Cerebellar cortex (tissue), 1 donor: ENCODE data around the gene CEND1.

Source experiments
- DNase-seq: peaks from one replicate; pipeline ENCODE4 v3.0.0-alpha.2; 2015; ENCODE audit warnings: low spot score

The CEND1 gene

DNA sequence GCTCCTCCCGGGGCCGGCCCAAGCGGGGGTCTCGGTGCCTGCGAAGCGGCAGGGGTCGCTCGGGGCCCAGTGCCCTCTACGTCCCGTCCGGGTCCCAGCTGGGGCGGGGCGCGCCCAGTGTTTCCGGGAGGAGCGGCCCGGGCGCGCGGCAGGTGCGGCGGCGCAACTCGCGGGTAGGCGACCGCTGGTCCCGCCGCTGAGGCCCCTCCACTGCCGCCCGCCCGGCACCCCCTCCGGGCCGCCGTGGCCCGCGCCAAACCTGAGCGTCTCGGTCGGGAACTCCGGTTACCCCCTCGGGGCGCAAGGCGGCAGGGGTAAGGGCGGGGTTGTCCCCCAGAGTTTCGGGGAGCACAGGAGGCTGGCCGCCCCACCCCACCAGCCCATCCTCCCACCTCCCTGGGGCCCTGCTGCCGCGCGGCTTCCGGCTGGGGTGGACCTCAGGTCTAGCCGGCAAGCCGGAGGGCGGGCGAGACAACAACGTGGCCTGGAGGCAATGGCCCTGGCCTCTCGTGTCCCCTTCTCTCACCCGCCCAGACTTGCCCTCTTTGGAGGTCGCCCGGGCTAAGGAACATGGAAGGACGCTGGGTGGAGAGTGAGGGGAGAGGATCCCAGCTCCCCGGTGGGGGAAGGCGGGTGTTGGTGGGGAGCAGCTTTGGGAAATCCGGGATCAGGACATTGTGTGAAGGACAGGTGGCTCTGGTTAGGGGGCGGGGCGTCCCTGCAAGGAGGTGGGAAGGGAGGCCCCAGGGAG is 37.4 kb upstream of the CEND1 start:
- no peak for DNase-seq

DNA sequence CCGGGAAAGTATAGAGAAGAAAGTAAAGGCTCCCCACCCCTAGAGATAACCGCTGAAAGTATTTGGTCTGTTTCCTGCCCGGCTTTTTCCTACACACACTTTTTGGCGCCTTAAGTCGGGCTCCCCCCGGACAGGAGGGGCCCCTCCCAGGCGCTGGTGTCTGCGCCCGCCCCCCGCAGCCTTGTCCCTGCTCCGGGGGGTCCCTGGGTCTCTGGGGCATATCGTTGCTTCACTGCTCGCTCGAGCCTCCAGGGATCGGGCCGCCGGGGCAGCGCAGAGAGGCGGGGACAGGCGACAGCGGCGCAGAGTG is 36.9 kb upstream of the CEND1 start:
- DNase-seq, result no peak

- no peak for DNase-seq
These were observed 36.3 kb upstream of the CEND1 start for GRCh38 chr11:826227-826621.

DNA sequence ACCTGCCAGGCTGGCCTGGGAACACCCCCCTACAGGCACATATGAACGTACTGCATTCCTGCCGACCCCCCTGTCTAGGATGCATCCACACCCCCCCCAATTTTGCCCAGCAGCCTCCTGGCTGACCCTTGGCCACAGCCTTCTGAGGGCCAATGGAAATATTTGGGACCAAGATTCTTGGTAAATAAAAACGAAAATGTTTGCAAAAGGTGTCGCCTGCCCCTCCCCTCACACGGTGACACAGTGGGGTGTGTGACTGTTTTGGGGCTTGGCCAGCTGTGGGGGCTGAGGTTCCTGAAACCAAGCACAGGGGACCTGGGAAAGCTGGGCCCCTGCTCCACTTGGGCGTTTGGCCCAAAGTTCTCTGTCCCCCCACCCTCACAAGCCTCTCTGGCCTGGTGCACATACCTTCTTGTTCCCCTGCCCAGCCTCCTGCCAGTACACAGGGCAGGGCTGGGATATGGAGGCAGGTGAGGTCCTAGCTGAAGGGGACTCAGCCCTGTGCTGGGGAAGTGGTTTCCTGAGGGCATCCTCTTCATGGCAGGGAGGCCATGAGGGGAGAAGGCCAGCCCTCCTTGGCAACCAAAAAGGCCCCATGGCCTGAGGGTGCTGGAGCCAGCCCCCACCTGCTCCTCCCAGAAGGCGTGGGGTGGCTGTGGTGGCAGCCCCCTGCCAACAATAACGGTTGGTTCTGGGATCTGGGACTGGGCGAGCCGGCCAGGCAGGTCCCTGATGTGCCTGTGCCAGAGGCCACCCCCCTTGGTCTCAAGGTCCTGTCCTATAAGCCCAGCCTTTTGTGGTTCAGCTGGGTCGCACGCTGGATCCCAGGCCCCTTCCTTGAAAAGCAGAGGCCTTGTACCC is 35.7 kb upstream of the CEND1 start:
- DNase-seq, result no peak

- no peak for DNase-seq
These were observed 35.1 kb upstream of the CEND1 start for GRCh38 chr11:824942-825341.

DNA sequence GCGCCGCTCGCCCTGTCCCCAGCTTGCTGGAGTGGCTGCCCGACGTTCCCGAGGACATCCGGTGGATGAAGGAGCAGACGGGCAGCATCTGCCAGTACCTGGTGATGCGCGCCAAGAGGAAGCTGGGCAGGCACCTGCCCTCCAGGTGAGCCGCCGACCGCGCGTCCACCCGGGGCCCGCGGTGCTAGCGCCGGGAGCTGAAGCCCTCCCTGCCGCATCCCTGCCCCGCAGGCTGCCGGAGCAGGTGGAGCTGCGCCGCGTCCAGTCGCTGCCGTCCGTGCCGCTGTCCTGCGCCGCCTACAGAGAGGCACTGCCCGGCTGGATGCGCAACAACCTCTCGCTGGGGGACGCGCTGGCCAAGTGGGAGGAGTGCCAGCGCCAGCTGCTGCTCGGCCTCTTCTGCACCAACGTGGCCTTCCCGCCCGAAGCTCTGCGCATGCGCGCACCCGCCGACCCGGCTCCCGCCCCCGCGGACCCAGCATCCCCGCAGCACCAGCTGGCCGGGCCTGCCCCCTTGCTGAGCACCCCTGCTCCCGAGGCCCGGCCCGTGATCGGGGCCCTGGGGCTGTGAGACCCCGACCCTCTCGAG is 34.5 kb upstream of the CEND1 start:
- DNase-seq, result no peak

DNA sequence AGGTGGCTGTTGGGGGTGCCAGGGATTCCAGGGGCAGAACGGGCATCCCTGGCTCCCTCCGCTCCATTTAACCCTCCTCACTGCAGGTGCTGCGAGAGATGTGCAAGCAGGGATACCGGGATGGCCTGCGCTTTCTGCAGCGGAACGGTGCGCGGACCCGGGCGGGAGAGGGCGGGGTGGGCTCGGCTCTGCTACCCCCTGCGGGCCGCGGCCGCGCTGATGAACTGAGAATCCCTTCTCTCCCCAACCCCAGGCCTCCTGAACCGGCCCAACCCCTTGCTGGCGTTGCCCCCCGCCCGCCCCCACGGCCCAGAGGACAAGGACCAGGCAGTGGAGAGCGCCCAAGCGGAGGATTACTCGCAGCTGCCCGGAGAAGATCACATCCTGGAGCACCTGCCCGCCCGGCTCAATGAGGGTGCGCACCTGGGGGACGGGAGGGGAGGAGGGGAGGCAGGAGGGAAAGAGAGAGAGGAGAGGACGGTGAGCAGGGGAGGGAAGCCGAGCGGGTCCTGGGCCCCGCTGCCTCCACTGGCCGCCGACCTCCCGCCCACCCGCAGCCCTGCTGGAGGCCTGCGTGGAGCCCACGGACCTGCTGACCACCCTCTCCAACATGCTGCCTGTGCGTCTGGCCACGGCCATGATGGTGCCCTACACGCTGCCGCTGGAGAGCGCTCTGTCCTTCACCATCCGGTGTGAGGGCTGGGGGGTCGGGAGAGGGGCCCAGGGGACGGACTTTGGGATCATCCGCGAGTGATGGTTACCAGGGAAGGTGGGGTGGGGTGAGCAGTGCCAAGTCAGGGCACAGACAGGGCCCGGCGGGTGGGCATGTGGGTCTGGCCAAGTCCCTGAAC is 33.8 kb upstream of the CEND1 start:
- no peak for DNase-seq

- DNase-seq, result no peak
These were observed 31.9 kb upstream of the CEND1 start for GRCh38 chr11:821512-822371.

DNA sequence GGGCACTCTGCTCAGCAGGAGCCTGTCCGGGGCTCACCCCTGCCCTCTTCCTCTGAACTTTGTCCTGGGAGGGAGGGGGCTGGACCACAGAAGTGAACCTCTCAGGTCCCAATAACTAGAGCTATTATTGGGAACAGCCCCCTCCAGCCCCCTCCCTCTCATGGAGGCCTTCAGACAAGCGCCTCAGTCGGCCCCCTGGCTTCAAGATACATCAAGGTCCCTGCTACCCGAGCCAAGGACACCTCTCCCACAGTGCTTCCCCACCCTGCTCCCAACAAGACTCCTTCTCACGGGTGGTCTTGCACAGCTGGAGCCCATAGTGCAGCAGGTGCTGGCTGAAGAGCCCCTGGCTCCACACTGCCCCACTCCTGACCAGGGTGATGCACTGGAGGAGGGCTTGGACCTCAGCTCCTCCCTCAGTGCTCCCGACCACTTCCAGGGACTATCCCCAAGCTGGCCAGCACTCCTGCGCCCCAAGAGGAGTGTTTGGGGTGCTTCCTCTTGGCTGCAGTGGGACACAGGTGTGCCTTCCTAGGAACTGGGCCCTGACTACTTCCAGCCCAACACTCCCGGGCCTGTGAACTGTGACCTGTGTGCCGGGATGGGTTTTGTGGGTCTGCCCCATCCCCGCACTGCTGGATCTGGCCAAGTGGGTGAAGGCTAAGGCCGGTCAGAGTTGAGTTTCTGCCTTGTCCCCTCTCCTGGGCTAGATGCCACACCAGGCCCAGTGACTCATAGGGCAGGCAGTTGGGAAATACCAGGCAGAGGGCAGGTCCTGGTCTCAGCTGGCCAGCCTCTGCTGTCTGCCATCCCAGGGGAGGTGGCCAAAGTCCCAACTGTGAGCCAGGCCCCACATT is 31.0 kb upstream of the CEND1 start:
- no peak for DNase-seq

DNA sequence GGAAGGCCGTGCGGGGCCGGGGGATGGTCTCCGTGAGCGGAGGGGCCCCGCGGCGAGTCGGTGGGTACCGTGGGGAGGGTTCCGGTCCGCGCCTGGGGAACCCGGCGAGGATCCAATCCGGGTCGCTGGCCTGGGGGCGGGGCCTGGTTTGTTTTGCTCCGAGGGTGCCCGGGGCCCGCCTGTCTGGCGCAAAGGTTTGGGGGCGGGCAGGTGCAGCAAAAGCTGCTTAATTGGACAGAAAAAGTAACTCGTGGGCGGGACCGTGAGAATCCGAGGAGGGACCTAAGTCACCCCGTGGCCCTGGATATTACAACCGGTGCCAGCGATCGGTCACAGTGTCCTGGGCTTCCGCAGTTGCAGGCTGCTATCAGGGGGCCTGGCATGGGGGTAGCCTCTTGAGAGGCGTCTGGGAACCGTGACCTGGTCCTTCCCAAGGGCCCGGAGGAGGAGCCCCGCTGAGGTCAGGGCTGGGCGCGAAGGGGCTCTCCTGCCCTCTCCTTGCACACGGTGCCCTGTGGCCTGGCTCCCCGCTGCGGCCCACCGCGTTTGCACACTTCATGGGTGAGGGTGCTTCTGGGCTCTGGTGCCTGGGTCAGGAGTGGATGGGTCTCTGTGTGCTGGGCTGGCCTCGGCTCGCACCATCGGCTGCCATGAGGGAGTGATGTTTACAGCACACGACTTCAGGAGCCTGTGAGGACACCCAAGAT is 30.2 kb upstream of the CEND1 start:
- DNase-seq, result peak; percentile 86

- peak; percentile 89 for DNase-seq
These were observed 29.4 kb upstream of the CEND1 start for GRCh38 chr11:819129-819931.

- peak; percentile 66 for DNase-seq
These were observed 28.7 kb upstream of the CEND1 start, which contains the start of gene PNPLA2 for GRCh38 chr11:818396-819128. Gene PNPLA2 (plus strand): TSS chr11:818914. CDS start chr11:819719, 805 bp downstream.

GRCh38 chr11:816433-816779 is 26.5 kb upstream of the CEND1 start:
- peak; percentile 81 for DNase-seq

- no peak for DNase-seq
These were observed 26.0 kb upstream of the CEND1 start for GRCh38 chr11:815675-816432.

GRCh38 chr11:813456-814096 is 23.7 kb upstream of the CEND1 start:
- DNase-seq, result no peak

DNA sequence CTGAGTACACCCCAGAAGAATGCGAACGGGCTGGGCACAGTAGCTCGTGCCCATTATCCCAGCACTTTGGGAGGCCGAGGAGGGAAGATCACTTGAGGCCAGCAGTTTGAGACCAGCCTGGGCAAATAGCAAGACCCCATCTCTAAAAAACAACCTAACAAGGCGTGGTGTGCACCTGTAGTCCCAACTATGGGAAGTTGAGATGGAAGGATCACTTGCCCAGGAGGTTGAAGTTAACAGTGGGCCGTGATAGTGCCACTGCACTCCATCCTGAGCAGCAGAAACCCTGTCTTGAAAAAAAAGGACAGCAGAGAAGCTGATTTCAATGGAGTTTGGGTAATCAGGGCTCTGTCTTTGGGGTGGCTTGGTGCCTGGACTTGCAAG is 23.2 kb upstream of the CEND1 start:
- DNase-seq, result no peak

DNA sequence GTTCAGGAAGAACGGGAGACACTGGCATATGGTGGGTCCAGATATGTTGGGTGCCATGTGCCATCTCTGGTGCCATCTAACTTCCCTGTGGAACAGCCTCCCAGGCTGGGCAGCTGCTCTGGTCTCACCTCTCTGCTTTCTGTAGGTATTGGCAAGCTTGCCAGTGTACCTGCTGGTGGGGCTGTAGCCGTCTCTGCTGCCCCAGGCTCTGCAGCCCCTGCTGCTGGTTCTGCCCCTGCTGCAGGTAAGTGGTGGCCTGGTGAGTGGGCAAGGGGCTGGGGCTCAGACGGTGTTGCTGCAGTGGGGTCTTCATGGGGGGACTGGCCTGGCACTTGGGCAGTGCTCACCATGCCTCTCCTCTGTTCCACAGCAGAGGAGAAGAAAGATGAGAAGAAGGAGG is 22.5 kb upstream of the CEND1 start:
- no peak for DNase-seq
